HCT116 (cell line): Measurements from ENCODE around the gene FAF2.

Source experiments
- JUND ChIP-seq: IDR thresholded peaks from 2 replicates; pipeline ENCODE4 v1.6.1; 2012
- POLR2AphosphoS5 ChIP-seq: IDR thresholded peaks from 2 replicates; pipeline ENCODE4 v1.6.1; 2011; ENCODE audit warnings: mild to moderate bottlenecking, low read depth, low read length, moderate library complexity
- YY1 ChIP-seq: IDR thresholded peaks from 2 replicates; pipeline ENCODE4 v1.6.1; 2011; ENCODE audit warnings: low read length, low read depth, moderate library complexity, mild to moderate bottlenecking; ENCODE audit not compliant: insufficient replicate concordance; ENCODE audit errors: extremely low read depth
- TF ChIP-seq, protein P1 (sequence below), 3 experiments: fragments of 200-600 bp in 1 of 3; sonication (generic) in 1 of 3; IDR thresholded peaks in 2 of 3; conservative IDR thresholded peaks in 1 of 3; 2 replicates each; pipeline ENCODE4 v1.5.1; 2012 to 2017; ENCODE audit warnings: low read depth in 2 of 3, low read length in 2 of 3, antibody characterized with exemption in 1 of 3, borderline replicate concordance in 1 of 3, control low read depth in 1 of 3, mild to moderate bottlenecking in 1 of 3, mixed read lengths in 1 of 3, mixed run types in 1 of 3, moderate library complexity in 1 of 3; ENCODE audit not compliant: insufficient read depth in 1 of 3

DNA sequence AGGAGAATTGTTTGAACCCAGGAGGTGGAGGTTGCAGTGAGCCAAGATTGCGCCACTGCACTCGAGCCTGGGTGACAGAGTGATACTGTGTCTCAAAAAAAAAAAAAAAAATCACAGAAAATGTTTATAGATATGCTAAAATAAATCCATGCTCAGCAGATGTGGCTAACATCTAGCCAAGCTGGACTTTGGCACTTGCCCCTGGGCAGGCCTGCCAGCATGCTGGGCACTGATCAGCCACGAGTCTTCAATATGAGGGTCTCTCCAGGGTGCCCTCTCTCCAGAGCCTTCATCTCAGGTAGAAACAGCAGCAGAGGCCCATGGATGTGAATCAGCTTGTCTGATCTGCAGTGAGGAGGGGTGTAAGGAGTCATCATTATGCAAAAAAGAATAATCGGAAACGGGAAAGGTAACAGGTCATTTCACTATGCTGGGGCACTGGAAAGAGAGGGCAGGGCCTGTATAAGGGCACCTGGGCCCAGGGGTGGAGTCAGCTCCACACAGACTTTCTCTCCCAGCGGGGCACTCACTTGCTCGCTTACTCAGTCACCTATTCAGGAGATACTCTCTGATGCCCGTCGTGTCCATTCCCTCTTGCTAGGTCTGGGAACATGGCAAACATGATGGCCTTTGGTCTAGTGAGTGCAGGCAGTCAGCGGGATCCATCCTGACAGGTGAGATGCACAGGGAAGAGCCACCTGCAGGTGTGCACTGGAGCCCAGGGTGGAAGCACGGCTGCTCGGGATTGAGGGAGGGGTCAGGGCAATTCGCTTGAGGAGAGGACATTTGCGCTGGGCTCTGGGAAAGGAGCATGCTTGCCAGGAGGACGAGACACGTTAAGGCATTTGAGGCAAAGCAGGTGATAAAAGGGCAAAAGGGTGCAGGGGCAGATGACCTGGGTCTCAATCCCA is 71.9 kb downstream of the FAF2 start:
- TF ChIP-seq YY1, result no peak
- TF ChIP-seq, protein P1, sequence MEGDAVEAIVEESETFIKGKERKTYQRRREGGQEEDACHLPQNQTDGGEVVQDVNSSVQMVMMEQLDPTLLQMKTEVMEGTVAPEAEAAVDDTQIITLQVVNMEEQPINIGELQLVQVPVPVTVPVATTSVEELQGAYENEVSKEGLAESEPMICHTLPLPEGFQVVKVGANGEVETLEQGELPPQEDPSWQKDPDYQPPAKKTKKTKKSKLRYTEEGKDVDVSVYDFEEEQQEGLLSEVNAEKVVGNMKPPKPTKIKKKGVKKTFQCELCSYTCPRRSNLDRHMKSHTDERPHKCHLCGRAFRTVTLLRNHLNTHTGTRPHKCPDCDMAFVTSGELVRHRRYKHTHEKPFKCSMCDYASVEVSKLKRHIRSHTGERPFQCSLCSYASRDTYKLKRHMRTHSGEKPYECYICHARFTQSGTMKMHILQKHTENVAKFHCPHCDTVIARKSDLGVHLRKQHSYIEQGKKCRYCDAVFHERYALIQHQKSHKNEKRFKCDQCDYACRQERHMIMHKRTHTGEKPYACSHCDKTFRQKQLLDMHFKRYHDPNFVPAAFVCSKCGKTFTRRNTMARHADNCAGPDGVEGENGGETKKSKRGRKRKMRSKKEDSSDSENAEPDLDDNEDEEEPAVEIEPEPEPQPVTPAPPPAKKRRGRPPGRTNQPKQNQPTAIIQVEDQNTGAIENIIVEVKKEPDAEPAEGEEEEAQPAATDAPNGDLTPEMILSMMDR (IDR thresholded peaks at IDR 0.05 in 2 of 3, conservative IDR thresholded peaks at IDR 0.05 in 1 of 3; ENCODE audit: borderline replicate concordance in 1 of 3, insufficient read depth in 1 of 3, low read depth in 2 of 3, low read length in 2 of 3), result no peak
- no peak for TF ChIP-seq POLR2AphosphoS5
- TF ChIP-seq JUND, result no peak
